ENCODE results near the gene CCDC122. TPM values are rescaled to one million over a fixed set of nuclear protein-coding genes. Genes with fewer than 3 reads are reported as not detected.

The CCDC122 gene
- total and polyA plus RNA-seq, 10 of the 15 experiments (the other 5 are each of a cell fraction or from before 2014, with no cell fraction given), result 1.0 to 4.5 (median 2.9) TPM; not detected in 1

GRCh38 chr13:43877326-43877725 lies 2.2 kb downstream of the CCDC122 start:
- ChIA-PET SMC1A (ENCODE audit: uncharacterized antibody, unreplicated experiment) (no interaction called here), POLR2A (no interaction called here), RAD21 (ENCODE audit: unreplicated experiment) (no interaction called here), CTCF (interaction anchor here (1.2 kb wide), 1 partner anchor 30 kb away, joined by 3 read pairs; no protein-coding TSS in a partner anchor)
- H3K9ac ChIP-seq (ENCODE audit: control insufficient read depth, insufficient read depth, low read length), result no peak overlapping the region
- H3K4me3 ChIP-seq, result no peak overlapping the region
- peaks cover 19% of the 10 kb centered on the region for H3K4me1 ChIP-seq (ENCODE audit: control insufficient read depth, insufficient read depth, low read length)
- DNase-seq (ENCODE audit: low read depth, low spot score) (no peak), FAIRE-seq (no peak), ATAC-seq (no peak)
- no peaks in the 10 kb centered on the region for H4K20me1 ChIP-seq (ENCODE audit: control insufficient read depth, insufficient read depth)
- no peak overlapping the region for H2AFZ ChIP-seq (ENCODE audit: control insufficient read depth, low read depth, low read length)
- in situ Hi-C loops (cut with MboI), result loop anchor here (10.0 kb wide), 1 partner anchor 903 kb away; no protein-coding TSS in a partner anchor
- no peak for TF ChIP-seq CHD1 (IDR thresholded peaks at IDR 0.05; ENCODE audit: low read depth, low read length)
- no peak for TF ChIP-seq SREBF1 (IDR thresholded peaks at IDR 0.05; ENCODE audit: low read length)
- TF ChIP-seq IKZF1 (conservative IDR thresholded peaks at IDR 0.05), result no peak
- TF ChIP-seq, protein P1, sequence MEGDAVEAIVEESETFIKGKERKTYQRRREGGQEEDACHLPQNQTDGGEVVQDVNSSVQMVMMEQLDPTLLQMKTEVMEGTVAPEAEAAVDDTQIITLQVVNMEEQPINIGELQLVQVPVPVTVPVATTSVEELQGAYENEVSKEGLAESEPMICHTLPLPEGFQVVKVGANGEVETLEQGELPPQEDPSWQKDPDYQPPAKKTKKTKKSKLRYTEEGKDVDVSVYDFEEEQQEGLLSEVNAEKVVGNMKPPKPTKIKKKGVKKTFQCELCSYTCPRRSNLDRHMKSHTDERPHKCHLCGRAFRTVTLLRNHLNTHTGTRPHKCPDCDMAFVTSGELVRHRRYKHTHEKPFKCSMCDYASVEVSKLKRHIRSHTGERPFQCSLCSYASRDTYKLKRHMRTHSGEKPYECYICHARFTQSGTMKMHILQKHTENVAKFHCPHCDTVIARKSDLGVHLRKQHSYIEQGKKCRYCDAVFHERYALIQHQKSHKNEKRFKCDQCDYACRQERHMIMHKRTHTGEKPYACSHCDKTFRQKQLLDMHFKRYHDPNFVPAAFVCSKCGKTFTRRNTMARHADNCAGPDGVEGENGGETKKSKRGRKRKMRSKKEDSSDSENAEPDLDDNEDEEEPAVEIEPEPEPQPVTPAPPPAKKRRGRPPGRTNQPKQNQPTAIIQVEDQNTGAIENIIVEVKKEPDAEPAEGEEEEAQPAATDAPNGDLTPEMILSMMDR (IDR thresholded peaks at IDR 0.05 in 2 of 3, conservative IDR thresholded peaks at IDR 0.05 in 1 of 3; ENCODE audit: control insufficient read depth in 2 of 3, extremely low read depth in 1 of 3, insufficient read depth in 1 of 3, low read depth in 3 of 3, low read length in 3 of 3), result no peak
- no peak for TF ChIP-seq PAX8 (IDR thresholded peaks at IDR 0.05)
- no peak for TF ChIP-seq KAT2A (conservative IDR thresholded peaks at IDR 0.05; ENCODE audit: control insufficient read depth, low read depth, low read length)
- no peak for TF ChIP-seq KDM1A (IDR thresholded peaks at IDR 0.05; ENCODE audit: borderline replicate concordance)
- TF ChIP-seq STAT3 (IDR thresholded peaks at IDR 0.05; ENCODE audit: low read depth, low read length), result no peak
- BruUV-seq (replicated peaks), result no TSS peak
- H3K4me2 ChIP-seq (ENCODE audit: control insufficient read depth, insufficient read depth), result no peak overlapping the region
- no peaks in the 10 kb centered on the region for H3K27me3 ChIP-seq (replicated peaks in 1 of 2; ENCODE audit: control insufficient read depth in 2 of 2, insufficient read depth in 2 of 2, low read length in 1 of 2)
- no peaks in the 10 kb centered on the region for H3K36me3 ChIP-seq (ENCODE audit: control insufficient read depth in 2 of 2, insufficient read depth in 2 of 2, low read length in 1 of 2)
- H3K79me2 ChIP-seq (ENCODE audit: control insufficient read depth, insufficient read depth, low read length), result no peaks in the 10 kb centered on the region
- intact Hi-C loops (cut with micrococcal nuclease; ENCODE audit: unreplicated experiment), result loop anchor here (10.0 kb wide), 1 partner anchor 913 kb away; no protein-coding TSS in a partner anchor
- H3K27ac ChIP-seq (ENCODE audit: control insufficient read depth, insufficient read depth), result no peak overlapping the region
- H3K9me3 ChIP-seq (replicated peaks; ENCODE audit: control insufficient read depth, insufficient read depth, low read length), result no peaks in the 10 kb centered on the region; the same call in 2 of the 3 replicates
